ENCODE data around the gene VAV2. TPM values are rescaled to one million over a fixed set of nuclear protein-coding genes. Genes with fewer than 3 reads are reported as not detected.

The VAV2 gene
- total RNA-seq, 2 experiments from 2014 or later = 11.0 to 27.8 TPM

DNA sequence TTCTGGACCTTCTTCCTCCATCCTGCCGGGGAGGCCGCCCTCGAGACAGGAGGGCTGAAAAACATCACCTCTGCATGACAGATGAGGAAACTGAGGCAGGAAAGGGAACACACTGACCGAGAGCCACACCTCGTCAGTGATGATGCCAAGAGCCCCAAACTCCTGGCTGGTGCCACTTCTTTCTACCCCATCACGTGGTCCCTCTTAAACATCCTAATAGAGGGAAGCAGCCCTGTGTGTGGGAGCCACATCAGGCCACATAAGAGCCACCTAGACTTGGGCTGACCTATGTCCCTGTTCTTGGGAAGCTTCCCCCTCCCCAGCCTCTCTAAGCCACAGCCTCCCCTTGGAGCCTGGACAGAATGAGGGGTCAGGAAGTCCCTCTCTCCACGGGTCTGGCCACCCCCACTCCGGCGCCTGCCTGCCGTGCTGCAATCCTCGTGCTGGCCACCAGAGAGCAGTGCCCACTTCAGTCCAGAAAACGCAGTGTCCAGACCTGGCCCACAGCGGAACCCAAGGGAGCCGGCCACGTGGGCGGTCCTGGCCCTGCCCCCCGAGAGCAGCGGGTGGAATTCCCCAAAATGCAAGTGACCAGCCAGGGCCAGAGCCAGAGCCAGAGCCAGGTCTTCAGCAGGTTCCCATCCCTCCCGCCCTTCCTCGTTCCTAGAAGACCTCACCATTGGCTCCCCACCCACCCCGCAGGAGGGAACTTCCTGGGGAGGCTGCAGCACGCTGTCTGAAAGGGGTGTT, 199.2 kb downstream of the VAV2 start:
- Histone ChIP-seq H3K4me3 (ENCODE audit: low read depth, low read length, poor library complexity, severe bottlenecking) (no peak overlapping the region), H3K79me2 (ENCODE audit: insufficient read depth, low read depth, low read length) (no peaks in the 10 kb centered on the region), H3K9me2 (ENCODE audit: insufficient read depth, low read length) (no peaks in the 10 kb centered on the region), H3K27ac (ENCODE audit: low read depth, low read length, poor library complexity, severe bottlenecking) (no peak overlapping the region), H3K4me2 (ENCODE audit: low read length) (no peak overlapping the region), H3K9me3 (ENCODE audit: low read length) (no peaks in the 10 kb centered on the region), H2AFZ (ENCODE audit: low read length) (no peak overlapping the region), H3K36me3 (ENCODE audit: insufficient read depth, low read length) (peaks cover 5% of the 10 kb centered on the region; the same call in 1 of the 2 replicates), H4K20me1 (ENCODE audit: insufficient read depth, low read length) (no peaks in the 10 kb centered on the region), H3K4me1 (ENCODE audit: insufficient read depth, low read length, poor library complexity, severe bottlenecking) (peaks cover 12% of the 10 kb centered on the region)
- intact Hi-C loops (cut with micrococcal nuclease; ENCODE audit: unreplicated experiment) = loop anchor here (1.0 kb wide), 1 partner anchor 201 kb away; no protein-coding TSS in a partner anchor
- no TSS peak for BruUV-seq (replicated peaks)
- DNase-seq (ENCODE audit: low spot score) = peak; percentile 58
- ChIA-PET POLR2A (interaction anchor here (1.0 kb wide), 1 partner anchor 19 kb away, joined by 3 read pairs; no protein-coding TSS in a partner anchor), CTCF (ENCODE audit: unreplicated experiment) (no interaction called here)
- TF ChIP-seq, protein P1, sequence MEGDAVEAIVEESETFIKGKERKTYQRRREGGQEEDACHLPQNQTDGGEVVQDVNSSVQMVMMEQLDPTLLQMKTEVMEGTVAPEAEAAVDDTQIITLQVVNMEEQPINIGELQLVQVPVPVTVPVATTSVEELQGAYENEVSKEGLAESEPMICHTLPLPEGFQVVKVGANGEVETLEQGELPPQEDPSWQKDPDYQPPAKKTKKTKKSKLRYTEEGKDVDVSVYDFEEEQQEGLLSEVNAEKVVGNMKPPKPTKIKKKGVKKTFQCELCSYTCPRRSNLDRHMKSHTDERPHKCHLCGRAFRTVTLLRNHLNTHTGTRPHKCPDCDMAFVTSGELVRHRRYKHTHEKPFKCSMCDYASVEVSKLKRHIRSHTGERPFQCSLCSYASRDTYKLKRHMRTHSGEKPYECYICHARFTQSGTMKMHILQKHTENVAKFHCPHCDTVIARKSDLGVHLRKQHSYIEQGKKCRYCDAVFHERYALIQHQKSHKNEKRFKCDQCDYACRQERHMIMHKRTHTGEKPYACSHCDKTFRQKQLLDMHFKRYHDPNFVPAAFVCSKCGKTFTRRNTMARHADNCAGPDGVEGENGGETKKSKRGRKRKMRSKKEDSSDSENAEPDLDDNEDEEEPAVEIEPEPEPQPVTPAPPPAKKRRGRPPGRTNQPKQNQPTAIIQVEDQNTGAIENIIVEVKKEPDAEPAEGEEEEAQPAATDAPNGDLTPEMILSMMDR (conservative IDR thresholded peaks at IDR 0.05; ENCODE audit: low read length) = peak; percentile 83
- TF ChIP-seq EZH2phosphoT487 (IDR thresholded peaks at IDR 0.05; ENCODE audit: borderline replicate concordance, low read depth, low read length) = no peak

DNA sequence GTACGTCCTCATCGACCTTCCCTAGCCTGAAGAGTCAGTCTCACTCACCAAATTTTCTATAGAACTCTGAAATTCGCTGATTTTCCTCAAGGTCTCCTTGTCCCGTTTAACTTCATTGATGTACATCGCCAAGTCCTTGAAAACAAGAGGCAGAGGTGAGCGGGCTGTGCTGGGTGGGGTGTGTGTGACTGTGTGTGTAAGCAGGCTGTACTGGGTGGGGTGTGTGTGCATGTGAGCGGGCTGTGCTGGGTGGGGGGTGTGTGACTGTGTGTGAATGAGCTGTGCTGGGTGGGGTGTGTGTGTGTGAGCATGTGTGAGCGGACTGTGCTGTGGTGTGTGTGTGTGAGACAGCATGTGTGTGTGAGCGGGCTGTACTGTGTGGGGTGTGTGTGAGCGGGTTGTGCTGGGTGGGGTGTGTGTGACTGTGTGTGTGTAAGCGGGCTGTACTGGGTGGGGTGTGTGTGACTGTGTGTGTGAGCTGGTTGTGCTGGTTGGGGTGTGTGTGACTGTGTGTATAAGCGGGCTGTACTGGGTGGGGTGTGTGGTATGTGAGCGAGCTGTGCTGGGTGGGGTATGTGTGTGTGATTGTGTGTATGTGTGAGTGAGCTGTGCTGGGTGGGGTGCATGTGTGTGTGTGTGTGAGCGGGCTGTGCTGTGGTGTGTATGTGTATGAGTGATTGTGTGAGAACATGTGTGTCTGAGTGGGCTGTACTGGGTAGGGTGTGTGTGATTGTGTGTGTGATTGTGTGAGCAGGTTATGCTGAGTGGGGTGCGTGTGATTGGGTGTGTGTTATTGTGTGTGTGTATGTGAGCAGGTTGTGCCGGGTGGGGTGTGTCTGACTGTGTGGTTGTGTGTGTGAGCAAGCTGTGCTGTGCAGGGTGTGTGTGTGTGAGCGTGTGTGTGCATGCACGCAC, 200.1 kb downstream of the VAV2 start:
- Histone ChIP-seq H3K79me2 (ENCODE audit: insufficient read depth, low read depth, low read length) (no peaks in the 10 kb centered on the region), H2AFZ (ENCODE audit: low read length) (no peak overlapping the region), H3K9me3 (ENCODE audit: low read length) (no peaks in the 10 kb centered on the region), H3K4me2 (ENCODE audit: low read length) (no peak overlapping the region), H3K4me3 (ENCODE audit: low read depth, low read length, poor library complexity, severe bottlenecking) (no peak overlapping the region), H3K4me1 (ENCODE audit: insufficient read depth, low read length, poor library complexity, severe bottlenecking) (peaks cover 21% of the 10 kb centered on the region), H4K20me1 (ENCODE audit: insufficient read depth, low read length) (no peaks in the 10 kb centered on the region), H3K9me2 (ENCODE audit: insufficient read depth, low read length) (no peaks in the 10 kb centered on the region), H3K27ac (ENCODE audit: low read depth, low read length, poor library complexity, severe bottlenecking) (no peak overlapping the region), H3K36me3 (ENCODE audit: insufficient read depth, low read length) (peaks cover 5% of the 10 kb centered on the region; the same call in 1 of the 2 replicates)
- DNase-seq (ENCODE audit: low spot score) = no peak
- intact Hi-C loops (cut with micrococcal nuclease; ENCODE audit: unreplicated experiment) = no loop called here
- ChIA-PET CTCF (ENCODE audit: unreplicated experiment) (no interaction called here), POLR2A (no interaction called here)
- TF ChIP-seq EZH2phosphoT487 (IDR thresholded peaks at IDR 0.05; ENCODE audit: borderline replicate concordance, low read depth, low read length) = no peak
- TF ChIP-seq, protein P1 (conservative IDR thresholded peaks at IDR 0.05; ENCODE audit: low read length) = no peak
- BruUV-seq (replicated peaks) = no TSS peak
